GM12892 (cell line): ENCODE results near the gene RBFOX1.

Source experiments
- DNase-seq: peaks from one replicate; pipeline ENCODE4 v3.0.0; 2011; ENCODE audit not compliant: insufficient read length
- FAIRE-seq: peaks from 2 replicates; lab custom pipeline; 2011; peaks lifted over from hg19 to GRCh38; lab: Jason Lieb, UNC
- POLR2A ChIP-seq: IDR thresholded peaks from 2 replicates; pipeline ENCODE4 v1.6.1; 2011; ENCODE audit warnings: low read depth, low read length, control low read depth
- POLR2AphosphoS5 ChIP-seq: IDR thresholded peaks from 2 replicates; pipeline ENCODE4 v1.6.1; 2011; ENCODE audit warnings: low read depth, low read length, control low read depth
- TAF1 ChIP-seq: IDR thresholded peaks from 2 replicates; pipeline ENCODE4 v1.6.1; 2011; ENCODE audit warnings: low read depth, mild to moderate bottlenecking, control low read depth, low read length, borderline replicate concordance

RBFOX1 gene

GRCh38 chr16:7378024-7378695 lies 45.5 kb downstream of the RBFOX1 start:
- FAIRE-seq (no peak), DNase-seq (no peak)
- no peak for TF ChIP-seq POLR2A
- TF ChIP-seq POLR2AphosphoS5: no peak
- TF ChIP-seq TAF1: no peak

- no peak for DNase-seq
- no peak for FAIRE-seq
- TF ChIP-seq TAF1 (no peak), POLR2A (no peak), POLR2AphosphoS5 (no peak)
Measured at GRCh38 chr16:7380441-7380840, 47.8 kb downstream of the RBFOX1 start.

- FAIRE-seq (no peak), DNase-seq (no peak)
- TF ChIP-seq POLR2AphosphoS5 (no peak), POLR2A (no peak), TAF1 (no peak)
Measured at GRCh38 chr16:7380911-7381310, 48.3 kb downstream of the RBFOX1 start.

- FAIRE-seq (no peak), DNase-seq (no peak)
- TF ChIP-seq POLR2A (no peak), TAF1 (no peak), POLR2AphosphoS5 (no peak)
Measured at GRCh38 chr16:7381671-7382070, 49.0 kb downstream of the RBFOX1 start.

- FAIRE-seq (no peak), DNase-seq (no peak)
- no peak for TF ChIP-seq TAF1
- no peak for TF ChIP-seq POLR2AphosphoS5
- no peak for TF ChIP-seq POLR2A
Measured at GRCh38 chr16:7382521-7382920, 49.9 kb downstream of the RBFOX1 start.

- no peak for DNase-seq
- TF ChIP-seq POLR2AphosphoS5: no peak
- TF ChIP-seq TAF1: no peak
- TF ChIP-seq POLR2A: no peak
- FAIRE-seq: no peak
Measured at GRCh38 chr16:7390974-7391373, 58.3 kb downstream of the RBFOX1 start.

GRCh38 chr16:7391694-7392093 lies 59.0 kb downstream of the RBFOX1 start:
- TF ChIP-seq POLR2A: no peak
- no peak for TF ChIP-seq POLR2AphosphoS5
- no peak for TF ChIP-seq TAF1
- DNase-seq: no peak
- no peak for FAIRE-seq

- no peak for FAIRE-seq
- no peak for DNase-seq
- TF ChIP-seq POLR2AphosphoS5: no peak
- no peak for TF ChIP-seq TAF1
- TF ChIP-seq POLR2A: no peak
Measured at GRCh38 chr16:7392206-7392605, 59.6 kb downstream of the RBFOX1 start.

- TF ChIP-seq TAF1 (no peak), POLR2AphosphoS5 (no peak), POLR2A (no peak)
- FAIRE-seq (no peak), DNase-seq (no peak)
Measured at GRCh38 chr16:7393680-7394079, 61.0 kb downstream of the RBFOX1 start.

- no peak for TF ChIP-seq TAF1
- no peak for TF ChIP-seq POLR2A
- TF ChIP-seq POLR2AphosphoS5: no peak
- DNase-seq (no peak), FAIRE-seq (no peak)
Measured at GRCh38 chr16:7394720-7395336, 62.2 kb downstream of the RBFOX1 start.

GRCh38 chr16:7397901-7398300 lies 65.3 kb downstream of the RBFOX1 start:
- DNase-seq (no peak), FAIRE-seq (no peak)
- no peak for TF ChIP-seq POLR2A
- no peak for TF ChIP-seq POLR2AphosphoS5
- TF ChIP-seq TAF1: no peak

GRCh38 chr16:7398536-7398935 lies 65.9 kb downstream of the RBFOX1 start:
- DNase-seq (no peak), FAIRE-seq (no peak)
- TF ChIP-seq POLR2AphosphoS5 (no peak), POLR2A (no peak), TAF1 (no peak)
